AML-193 (cell line): ENCODE measurements around the gene HNRNPUL1.

Source experiments
- DNase-seq, 2 experiments: peaks; one replicate each; lab custom pipeline; 2025; lab: John Stamatoyannopoulos, UW

The HNRNPUL1 gene

DNA sequence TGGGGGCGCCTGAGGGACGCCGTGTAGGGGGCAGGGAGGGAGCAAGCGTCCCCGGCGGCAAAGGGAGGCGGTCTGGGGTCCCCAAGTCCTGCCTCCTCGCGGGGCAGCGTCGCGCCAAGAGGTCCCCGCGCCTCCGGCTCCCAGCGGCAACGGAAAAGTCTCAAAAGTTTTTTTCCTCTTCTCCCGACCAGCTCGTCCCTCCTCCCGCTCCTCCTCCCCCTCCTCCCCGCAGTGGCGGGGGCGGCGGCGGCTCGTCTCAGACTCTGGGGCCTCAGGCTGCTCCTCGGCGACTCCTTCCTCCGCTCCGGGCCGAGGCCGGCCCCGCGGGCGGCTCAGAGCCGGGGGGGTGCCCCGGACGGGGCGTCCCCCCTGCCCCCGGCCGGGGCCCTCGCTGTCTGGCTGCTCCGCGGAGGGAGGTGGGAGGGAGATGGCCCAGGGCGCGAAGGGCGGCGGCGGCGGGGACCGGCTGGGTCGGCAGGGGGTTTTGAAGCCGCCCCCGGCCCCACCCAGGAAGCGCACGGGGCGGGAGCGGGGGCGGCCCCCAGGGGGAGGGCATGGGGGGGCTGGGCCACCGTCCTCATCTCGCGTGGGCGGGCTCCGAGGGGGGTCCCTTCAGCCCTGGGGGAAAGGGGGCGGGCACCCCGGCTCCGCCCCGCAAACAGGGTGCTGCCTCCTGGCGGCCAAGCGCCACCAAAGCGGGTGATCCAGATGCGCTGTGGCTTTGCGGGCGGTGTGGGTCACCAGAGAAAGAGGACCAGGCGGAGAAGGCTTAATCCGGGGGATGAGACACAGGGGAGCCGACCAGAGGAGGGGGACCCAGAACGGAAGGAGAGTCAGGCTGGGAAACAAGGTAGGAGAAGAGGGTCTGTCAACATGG, 89.5 kb downstream of the HNRNPUL1 start, which contains the start of gene TGFB1:
TSS of gene TGFB1 (minus strand) at position 457 of the 877 bp plus-strand sequence. CDS start 878 bp downstream, outside the sequence.
- peak; percentile 80 to 82 for DNase-seq

- DNase-seq, result no peak
These were observed 90.3 kb downstream of the HNRNPUL1 start for GRCh38 chr19:41354343-41354953.

DNA sequence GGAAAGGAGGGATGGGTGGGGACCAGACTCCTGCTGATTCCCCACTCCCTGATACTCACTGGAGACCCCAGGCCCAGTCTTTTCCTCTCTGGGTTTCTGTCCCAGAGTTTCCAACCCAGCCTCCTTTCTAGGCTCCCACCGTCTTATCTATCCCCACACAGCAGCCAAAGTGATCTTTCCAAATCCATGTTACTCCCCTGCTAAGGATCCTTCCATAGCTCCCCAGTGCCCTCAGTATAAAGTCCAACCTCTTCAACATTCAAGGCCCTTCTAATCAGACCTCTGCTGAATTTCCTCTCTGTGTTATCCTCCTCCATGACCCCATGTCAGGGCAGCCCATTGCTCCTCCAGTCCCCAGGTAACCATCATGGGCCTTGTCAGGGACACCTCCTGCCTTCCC, 90.9 kb downstream of the HNRNPUL1 start:
- no peak for DNase-seq

DNA sequence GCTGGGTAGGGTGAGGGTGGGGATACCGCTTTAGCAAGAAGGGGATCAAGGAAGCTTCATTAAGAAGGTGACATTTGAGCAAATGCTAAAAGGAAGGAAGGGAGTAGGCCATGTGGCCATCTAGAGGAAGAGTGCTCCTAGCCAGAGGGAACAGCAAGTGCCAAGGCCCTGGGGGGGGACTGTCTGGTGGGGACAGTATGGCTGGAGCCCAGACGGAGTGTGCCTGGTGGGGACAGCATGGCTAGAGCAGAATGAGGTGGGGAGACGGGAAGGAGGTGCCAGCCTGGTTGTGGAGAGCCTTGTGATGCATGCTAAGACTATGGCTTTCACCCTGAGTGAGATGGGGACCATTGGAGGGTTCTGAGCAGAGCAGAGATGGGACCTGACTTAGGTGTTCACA, 91.6 kb downstream of the HNRNPUL1 start:
- DNase-seq, result no peak

GRCh38 chr19:41356984-41357739, 93.0 kb downstream of the HNRNPUL1 start:
- DNase-seq, result no peak
